HG02973 (cell line): ENCODE data around the gene RTN3.
"Not testable (repeated sequence)": the region's sequence is repeated elsewhere in the genome, so short reads cannot be mapped to it uniquely, and the experiment has no call there.

Experiments
- ATAC-seq: cut with Tn5 transposase; IDR thresholded peaks from one replicate; pipeline ENCODE4 v1.9.1; 2021; ENCODE audit warnings: moderate library complexity; ENCODE audit not compliant: unreplicated experiment

RTN3 gene

GRCh38 chr11:63681321-63682065 lies at the start of gene RTN3:
Gene RTN3 (plus strand): TSS chr11:63681500. CDS start chr11:63681637, 137 bp downstream.
- ATAC-seq: peak; percentile 78

- ATAC-seq: no peak
These were observed 45.4 kb upstream of the RTN3 start for GRCh38 chr11:63635762-63636465.

- not testable (repeated sequence) for ATAC-seq
These were observed 42.9 kb upstream of the RTN3 start for GRCh38 chr11:63638436-63638835.

GRCh38 chr11:63639199-63639832 lies 42.0 kb upstream of the RTN3 start:
- ATAC-seq: no peak

- ATAC-seq: no peak
These were observed 39.6 kb upstream of the RTN3 start for GRCh38 chr11:63641727-63642126.

GRCh38 chr11:63643205-63643604 lies 38.1 kb upstream of the RTN3 start:
- ATAC-seq: no peak

GRCh38 chr11:63652671-63653070 lies 28.6 kb upstream of the RTN3 start:
- no peak for ATAC-seq

GRCh38 chr11:63660972-63661371 lies 20.3 kb upstream of the RTN3 start:
- no peak for ATAC-seq

- ATAC-seq: no peak
These were observed 17.5 kb upstream of the RTN3 start for GRCh38 chr11:63663809-63664208.

GRCh38 chr11:63666874-63667273 lies 14.4 kb upstream of the RTN3 start:
- ATAC-seq: no peak

- no peak for ATAC-seq
These were observed 13.1 kb upstream of the RTN3 start for GRCh38 chr11:63667995-63668795.

- no peak for ATAC-seq
These were observed 11.2 kb upstream of the RTN3 start for GRCh38 chr11:63670096-63670432.

GRCh38 chr11:63670433-63671321 lies 10.6 kb upstream of the RTN3 start:
- ATAC-seq: peak; percentile 17

- peak; percentile 81 for ATAC-seq
These were observed 9.8 kb upstream of the RTN3 start, which contains the start of gene ATL3 for GRCh38 chr11:63671322-63672155. Gene ATL3 (minus strand): TSS chr11:63671376. CDS start chr11:63671335, 41 bp downstream.

GRCh38 chr11:63672156-63672463 lies 9.2 kb upstream of the RTN3 start:
- ATAC-seq: no peak

- ATAC-seq: no peak
These were observed 8.3 kb upstream of the RTN3 start for GRCh38 chr11:63672936-63673539.

- ATAC-seq: no peak
These were observed 7.7 kb upstream of the RTN3 start for GRCh38 chr11:63673579-63673978.

- no peak for ATAC-seq
These were observed 423 bp upstream of the RTN3 start for GRCh38 chr11:63680834-63681320.
